Measurements from ENCODE around the gene TMEM52. TPM values are rescaled to one million over a fixed set of nuclear protein-coding genes. Genes with fewer than 3 reads are reported as not detected.

TMEM52 gene
- total and polyA plus RNA-seq, 2 of the 13 experiments (the other 11 are each of a cell fraction or from before 2014, with no cell fraction given), result 13.2 to 18.7 TPM

GRCh38 chr1:1921459-1921862 is 2.4 kb upstream of the TMEM52 start:
- Histone ChIP-seq H2AFZ (ENCODE audit: low read length) (no peak overlapping the region), H3K4me1 (ENCODE audit: insufficient read depth, low read length) (peaks cover 75% of the 10 kb centered on the region), H3K9ac (ENCODE audit: insufficient read depth, low read depth, low read length) (peak overlapping the region; percentile 64), H3K4me2 (ENCODE audit: low read depth, low read length) (peak overlapping the region; percentile 90), H3K27me3 (ENCODE audit: control insufficient read depth in 1 of 2, insufficient read depth in 2 of 2, low read length in 2 of 2) (peaks cover 13 to 21% of the 10 kb centered on the region in 2 experiments; a peak in 3 of 5 replicates), H3K79me2 (ENCODE audit: insufficient read depth, low read length) (no peaks in the 10 kb centered on the region), H3K36me3 (replicated peaks in 1 of 2; ENCODE audit: control insufficient read depth in 1 of 2, insufficient read depth in 2 of 2, low read length in 2 of 2) (no peaks in the 10 kb centered on the region), H3K9me3 (ENCODE audit: low read length) (no peaks in the 10 kb centered on the region), H4K20me1 (ENCODE audit: insufficient read depth, low read length) (no peaks in the 10 kb centered on the region), H3K4me3 (replicated peaks in 1 of 3; ENCODE audit: insufficient read depth in 1 of 3, low read depth in 2 of 3, low read length in 3 of 3) (peak overlapping the region; percentile 44 to 73 (median 52); a peak in 3 of 6 replicates), H3K27ac (ENCODE audit: extremely low read length, insufficient read depth, low read length) (peak overlapping the region; percentile 44)
- 27% methylated on average over 5 of the region's 6 CpGs for WGBS (ENCODE audit: low lambda C conversion rate)
- POLR2A ChIA-PET, result interaction anchor here (1.1 to 1.7 kb wide), 4 partner anchors 13 to 22 kb away, joined by 3 to 18 read pairs (median 10); no protein-coding TSS in a partner anchor
- no TSS peak for BruUV-seq (replicated peaks)
- FAIRE-seq, result no peak
- CTCF ChIA-PET (ENCODE audit: low intra/inter-chr PET ratio, low total read pairs), result no interaction called here
- in situ Hi-C loops (cut with HindIII; ENCODE audit: extremely low pct_ligation_motif_present, low pct_unique_long_range_greater_than_20kb) (no loop called here), intact Hi-C loops (cut with micrococcal nuclease; ENCODE audit: unreplicated experiment) (no loop called here)
- no peak for ATAC-seq
- DNase-seq (ENCODE audit: low spot score), result no peak
- TF ChIP-seq ZNF784 (CRISPR knock-in tag; IDR thresholded peaks at IDR 0.05; ENCODE audit: borderline replicate concordance) (0 out of 2 replicates have a peak, but pooled peaks have one; percentile 12), CTCF (CRISPR knock-in tag; IDR thresholded peaks at IDR 0.05) (no peak)

DNA sequence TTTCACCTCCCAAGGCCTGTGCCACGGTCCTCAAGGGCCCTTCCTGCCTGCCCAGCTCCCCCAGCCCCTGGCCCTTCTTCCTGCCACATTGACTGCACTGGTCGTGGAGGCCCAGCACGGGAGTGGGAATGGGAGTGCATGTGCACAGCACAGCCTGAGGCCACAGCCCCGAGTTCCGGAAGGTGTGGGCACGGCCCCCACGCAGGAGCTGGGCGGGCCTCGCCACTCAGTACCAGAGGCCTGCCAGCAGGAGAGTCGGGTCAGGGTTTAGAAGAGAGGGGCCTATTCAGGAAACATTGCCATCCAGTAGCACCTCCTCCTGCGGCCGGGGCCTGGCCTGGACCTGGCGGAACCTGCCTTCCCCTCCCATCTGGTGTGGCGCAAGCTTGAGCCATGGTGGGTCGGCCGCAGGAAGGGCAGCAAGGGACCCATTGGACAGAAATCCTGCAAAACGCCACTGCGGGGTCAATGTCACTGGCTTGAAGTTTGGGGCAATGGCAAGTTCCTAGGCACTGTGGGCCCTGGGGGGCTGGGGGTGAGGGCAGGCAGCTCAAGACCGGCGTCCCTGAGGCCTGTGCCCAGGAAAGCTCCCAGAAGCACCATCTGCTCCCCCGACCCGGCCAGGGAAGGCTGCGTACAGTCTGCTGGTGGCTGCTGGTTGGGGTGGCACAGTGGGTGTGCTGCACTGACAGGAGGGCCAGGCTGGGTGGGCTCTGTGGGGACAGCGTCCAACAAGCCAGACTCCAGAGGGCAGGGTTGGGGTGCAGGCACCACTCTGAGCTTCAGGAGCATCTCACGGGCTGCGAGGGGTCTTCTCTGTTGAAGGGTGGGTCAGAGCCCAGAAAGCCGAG is 1.8 kb upstream of the TMEM52 start:
- peak overlapping the region; percentile 90 for H3K4me2 ChIP-seq (ENCODE audit: low read depth, low read length)
- BruUV-seq (replicated peaks), result no TSS peak
- H3K27me3 ChIP-seq (ENCODE audit: control insufficient read depth in 1 of 2, insufficient read depth in 2 of 2, low read length in 2 of 2), result peaks cover 9 to 15% of the 10 kb centered on the region in 2 experiments; a peak in 3 of 5 replicates
- DNase-seq (ENCODE audit: low spot score), result peak; percentile 68
- peak overlapping the region; percentile 64 for H3K9ac ChIP-seq (ENCODE audit: insufficient read depth, low read depth, low read length)
- no peaks in the 10 kb centered on the region for H3K36me3 ChIP-seq (replicated peaks in 1 of 2; ENCODE audit: control insufficient read depth in 1 of 2, insufficient read depth in 2 of 2, low read length in 2 of 2)
- H3K4me1 ChIP-seq (ENCODE audit: insufficient read depth, low read length), result peaks cover 71% of the 10 kb centered on the region
- H3K9me3 ChIP-seq (ENCODE audit: low read length), result no peaks in the 10 kb centered on the region
- peak; percentile 40 for ATAC-seq
- H4K20me1 ChIP-seq (ENCODE audit: insufficient read depth, low read length), result no peaks in the 10 kb centered on the region
- CTCF ChIA-PET (ENCODE audit: low intra/inter-chr PET ratio, low total read pairs), result no interaction called here
- POLR2A ChIA-PET, result interaction anchor here (1.1 to 1.7 kb wide), 5 partner anchors 9 to 23 kb away, joined by 3 to 18 read pairs (median 9); no protein-coding TSS in a partner anchor
- H2AFZ ChIP-seq (ENCODE audit: low read length), result no peak overlapping the region
- 15% methylated on average over 5 of the region's 27 CpGs for WGBS (ENCODE audit: low lambda C conversion rate)
- intact Hi-C loops (cut with micrococcal nuclease; ENCODE audit: unreplicated experiment) (no loop called here), in situ Hi-C loops (cut with HindIII; ENCODE audit: extremely low pct_ligation_motif_present, low pct_unique_long_range_greater_than_20kb) (no loop called here)
- FAIRE-seq, result peak; percentile 79
- H3K79me2 ChIP-seq (ENCODE audit: insufficient read depth, low read length), result no peaks in the 10 kb centered on the region
- peak overlapping the region; percentile 44 for H3K27ac ChIP-seq (ENCODE audit: extremely low read length, insufficient read depth, low read length)
- peak overlapping the region; percentile 44 to 73 (median 52) for H3K4me3 ChIP-seq (replicated peaks in 1 of 3; ENCODE audit: insufficient read depth in 1 of 3, low read depth in 2 of 3, low read length in 3 of 3)
- TF ChIP-seq ZNF430 (CRISPR knock-in tag; IDR thresholded peaks at IDR 0.05), result 0 out of 2 replicates have a peak, but pooled peaks have one; percentile 43
- TF ChIP-seq KDM3A (CRISPR knock-in tag; IDR thresholded peaks at IDR 0.05; ENCODE audit: low read depth), result no peak
- no peak for TF ChIP-seq DNMT3B (CRISPR knock-in tag; conservative IDR thresholded peaks at IDR 0.05)
- peak; percentile 42; the same call in 1 of the 2 replicates for TF ChIP-seq ZNF563 (CRISPR knock-in tag; IDR thresholded peaks at IDR 0.05)
- peak; percentile 70 for TF ChIP-seq PHF21A (CRISPR knock-in tag; IDR thresholded peaks at IDR 0.05)
- TF ChIP-seq ZFP91 (CRISPR knock-in tag; IDR thresholded peaks at IDR 0.05; ENCODE audit: borderline replicate concordance), result peak; percentile 56
- 0 out of 2 replicates have a peak, but pooled peaks have one; percentile 43 for TF ChIP-seq KLF12 (CRISPR knock-in tag; IDR thresholded peaks at IDR 0.05; ENCODE audit: borderline replicate concordance)
- TF ChIP-seq RARA (CRISPR knock-in tag; IDR thresholded peaks at IDR 0.05), result no peak
- TF ChIP-seq GZF1 (CRISPR knock-in tag; IDR thresholded peaks at IDR 0.05), result no peak
- 0 out of 2 replicates have a peak, but pooled peaks have one; percentile 17 for TF ChIP-seq REPIN1 (CRISPR knock-in tag; IDR thresholded peaks at IDR 0.05; ENCODE audit: borderline replicate concordance, low read depth)
